ENCODE data around the gene ALOX5AP. TPM values are rescaled to one million over a fixed set of nuclear protein-coding genes. Genes with fewer than 3 reads are reported as not detected.

Gene ALOX5AP
- total RNA-seq, 1 donor from 2014 or later = not detected

DNA sequence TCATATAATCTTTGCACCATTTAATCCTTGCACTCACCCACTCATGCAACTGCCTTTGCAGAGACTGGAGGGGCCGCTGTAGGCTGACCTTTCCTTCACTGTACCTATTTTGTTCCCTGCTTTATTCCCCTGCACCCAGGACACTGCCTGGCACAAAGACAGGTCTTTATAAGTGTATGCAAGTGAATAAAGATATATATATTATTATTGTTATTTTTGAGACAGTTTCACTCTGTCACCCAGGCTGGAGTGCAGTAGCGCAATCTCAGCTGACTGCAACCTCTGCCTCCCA lies 3.8 kb downstream of the ALOX5AP start:
- DNase-seq (ENCODE audit: extremely low spot score, unreplicated experiment) = no peak
- H3K4me3 Mint-ChIP-seq = no peak overlapping the region
- peaks cover 42% of the 10 kb centered on the region for H3K4me1 Mint-ChIP-seq (ENCODE audit: unreplicated experiment)
- H3K27me3 Mint-ChIP-seq = peaks cover 55% of the 10 kb centered on the region
- no peak overlapping the region for H3K27ac Mint-ChIP-seq
- no peaks in the 10 kb centered on the region for H3K9me3 Mint-ChIP-seq
- TF ChIP-seq, protein P1, sequence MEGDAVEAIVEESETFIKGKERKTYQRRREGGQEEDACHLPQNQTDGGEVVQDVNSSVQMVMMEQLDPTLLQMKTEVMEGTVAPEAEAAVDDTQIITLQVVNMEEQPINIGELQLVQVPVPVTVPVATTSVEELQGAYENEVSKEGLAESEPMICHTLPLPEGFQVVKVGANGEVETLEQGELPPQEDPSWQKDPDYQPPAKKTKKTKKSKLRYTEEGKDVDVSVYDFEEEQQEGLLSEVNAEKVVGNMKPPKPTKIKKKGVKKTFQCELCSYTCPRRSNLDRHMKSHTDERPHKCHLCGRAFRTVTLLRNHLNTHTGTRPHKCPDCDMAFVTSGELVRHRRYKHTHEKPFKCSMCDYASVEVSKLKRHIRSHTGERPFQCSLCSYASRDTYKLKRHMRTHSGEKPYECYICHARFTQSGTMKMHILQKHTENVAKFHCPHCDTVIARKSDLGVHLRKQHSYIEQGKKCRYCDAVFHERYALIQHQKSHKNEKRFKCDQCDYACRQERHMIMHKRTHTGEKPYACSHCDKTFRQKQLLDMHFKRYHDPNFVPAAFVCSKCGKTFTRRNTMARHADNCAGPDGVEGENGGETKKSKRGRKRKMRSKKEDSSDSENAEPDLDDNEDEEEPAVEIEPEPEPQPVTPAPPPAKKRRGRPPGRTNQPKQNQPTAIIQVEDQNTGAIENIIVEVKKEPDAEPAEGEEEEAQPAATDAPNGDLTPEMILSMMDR (conservative IDR thresholded peaks at IDR 0.05) = no peak
- H3K36me3 Mint-ChIP-seq = no peaks in the 10 kb centered on the region

DNA sequence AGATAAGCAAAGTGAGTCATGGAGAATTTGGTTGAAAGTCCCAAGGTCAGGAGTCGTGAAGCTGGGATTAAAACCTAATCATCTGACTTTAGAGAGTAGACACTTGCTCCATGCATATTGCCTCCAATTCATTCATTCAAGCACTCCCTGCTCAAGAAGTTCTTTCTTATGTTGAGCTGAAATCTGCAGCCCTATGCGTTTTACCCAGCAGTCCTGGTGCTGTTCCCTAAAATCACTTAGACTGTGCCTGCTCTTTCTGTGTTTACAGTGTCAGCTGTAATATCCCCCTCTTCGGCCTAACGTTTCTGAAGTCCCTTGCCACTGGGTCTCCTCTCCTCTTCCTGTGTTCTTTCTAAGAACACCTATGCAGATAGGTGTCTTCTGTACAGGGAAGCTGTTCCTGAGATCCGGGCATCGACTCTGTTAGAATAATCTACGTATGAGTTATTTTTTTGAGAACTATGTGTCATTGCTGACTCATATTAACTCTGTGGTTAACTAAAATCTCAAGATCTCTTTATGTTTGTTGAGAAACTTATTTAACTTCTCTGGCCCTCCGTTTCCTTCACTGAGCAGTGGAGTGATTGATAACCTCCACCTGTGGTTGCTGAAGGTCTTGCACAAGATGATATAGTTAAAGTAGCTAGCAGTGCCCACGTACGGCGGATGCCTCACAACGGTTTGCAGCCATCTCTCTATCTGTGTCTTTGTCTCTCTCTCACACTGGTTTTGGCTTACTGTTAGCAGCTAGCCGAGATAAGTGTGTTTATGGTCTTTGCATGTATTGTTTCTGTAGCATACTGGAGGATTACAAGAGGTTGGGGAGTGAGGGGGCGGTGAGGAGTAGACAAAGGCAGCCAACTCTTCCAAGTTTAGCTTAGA lies 4.7 kb downstream of the ALOX5AP start:
- no peak for DNase-seq (ENCODE audit: extremely low spot score, unreplicated experiment)
- no peaks in the 10 kb centered on the region for H3K36me3 Mint-ChIP-seq
- TF ChIP-seq, protein P1 (conservative IDR thresholded peaks at IDR 0.05) = no peak
- H3K9me3 Mint-ChIP-seq = no peaks in the 10 kb centered on the region
- no peak overlapping the region for H3K4me3 Mint-ChIP-seq
- peaks cover 49% of the 10 kb centered on the region for H3K27me3 Mint-ChIP-seq
- H3K4me1 Mint-ChIP-seq (ENCODE audit: unreplicated experiment) = peaks cover 36% of the 10 kb centered on the region
- H3K27ac Mint-ChIP-seq = no peak overlapping the region

DNA sequence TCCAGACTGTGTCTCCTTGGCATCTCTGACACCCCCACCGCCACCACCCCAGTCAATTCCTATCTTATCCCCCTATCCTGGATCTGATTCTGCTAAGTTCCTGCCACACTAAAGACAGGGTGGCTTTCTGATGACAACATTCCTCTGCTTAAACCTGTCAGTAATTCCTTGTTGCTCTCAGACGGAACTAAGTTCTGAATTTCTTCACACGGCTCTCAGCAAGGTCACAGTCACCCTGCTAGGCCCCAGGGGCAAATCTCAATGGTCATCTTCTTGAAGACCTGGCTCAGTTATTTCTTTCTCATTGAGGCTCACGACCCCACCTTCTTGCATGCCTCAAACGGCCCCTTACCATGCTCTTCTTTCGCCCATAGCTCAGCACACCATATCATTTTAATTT lies 7.6 kb downstream of the ALOX5AP start:
- H3K4me1 Mint-ChIP-seq (ENCODE audit: unreplicated experiment) = peaks cover 42% of the 10 kb centered on the region
- H3K9me3 Mint-ChIP-seq = no peaks in the 10 kb centered on the region
- H3K27me3 Mint-ChIP-seq = peaks cover 41% of the 10 kb centered on the region
- no peak for DNase-seq (ENCODE audit: extremely low spot score, unreplicated experiment)
- TF ChIP-seq, protein P1 (conservative IDR thresholded peaks at IDR 0.05) = no peak
- H3K4me3 Mint-ChIP-seq = no peak overlapping the region
- peak overlapping the region; percentile 40 for H3K27ac Mint-ChIP-seq
- no peaks in the 10 kb centered on the region for H3K36me3 Mint-ChIP-seq

DNA sequence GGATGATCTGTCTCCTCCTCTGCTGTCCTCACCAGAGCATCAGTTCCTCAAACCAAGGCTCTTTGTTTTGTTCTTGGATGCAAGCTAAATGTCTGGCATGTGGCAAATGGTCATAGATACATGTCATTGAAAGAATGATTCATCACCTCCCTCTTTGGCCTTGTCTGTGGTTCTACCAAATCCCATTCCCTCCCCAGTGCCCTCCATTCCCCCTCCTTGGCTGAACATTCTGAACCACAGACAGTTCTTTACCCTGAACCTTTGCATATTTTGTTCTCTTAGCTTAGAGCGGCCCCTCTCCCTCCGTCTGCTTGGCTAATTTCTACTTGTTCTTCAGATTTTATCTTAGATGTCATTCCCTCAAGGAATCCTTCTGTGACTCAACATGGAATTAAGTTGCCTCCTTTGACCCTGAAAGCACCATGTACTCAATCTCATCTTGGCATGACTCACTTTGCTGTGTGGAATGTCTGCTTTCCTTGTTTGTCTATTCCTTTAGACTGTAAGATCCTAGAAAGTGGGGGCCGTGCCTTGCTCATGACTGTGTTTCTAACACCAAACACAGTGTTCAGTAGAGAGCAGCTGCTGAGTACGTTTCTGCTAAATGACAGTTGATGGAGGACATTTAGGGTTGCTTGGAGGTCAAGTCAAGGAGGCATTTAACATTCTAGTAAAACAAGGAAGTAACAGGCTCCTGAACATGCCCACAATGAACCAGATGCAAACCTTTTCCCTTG lies 8.1 kb downstream of the ALOX5AP start:
- Mint-ChIP-seq H3K27ac (peak overlapping the region; percentile 40), H3K27me3 (peaks cover 35% of the 10 kb centered on the region), H3K4me3 (no peak overlapping the region), H3K9me3 (no peaks in the 10 kb centered on the region), H3K4me1 (ENCODE audit: unreplicated experiment) (peaks cover 40% of the 10 kb centered on the region), H3K36me3 (no peaks in the 10 kb centered on the region)
- TF ChIP-seq, protein P1 (conservative IDR thresholded peaks at IDR 0.05) = no peak
- no peak for DNase-seq (ENCODE audit: extremely low spot score, unreplicated experiment)

DNA sequence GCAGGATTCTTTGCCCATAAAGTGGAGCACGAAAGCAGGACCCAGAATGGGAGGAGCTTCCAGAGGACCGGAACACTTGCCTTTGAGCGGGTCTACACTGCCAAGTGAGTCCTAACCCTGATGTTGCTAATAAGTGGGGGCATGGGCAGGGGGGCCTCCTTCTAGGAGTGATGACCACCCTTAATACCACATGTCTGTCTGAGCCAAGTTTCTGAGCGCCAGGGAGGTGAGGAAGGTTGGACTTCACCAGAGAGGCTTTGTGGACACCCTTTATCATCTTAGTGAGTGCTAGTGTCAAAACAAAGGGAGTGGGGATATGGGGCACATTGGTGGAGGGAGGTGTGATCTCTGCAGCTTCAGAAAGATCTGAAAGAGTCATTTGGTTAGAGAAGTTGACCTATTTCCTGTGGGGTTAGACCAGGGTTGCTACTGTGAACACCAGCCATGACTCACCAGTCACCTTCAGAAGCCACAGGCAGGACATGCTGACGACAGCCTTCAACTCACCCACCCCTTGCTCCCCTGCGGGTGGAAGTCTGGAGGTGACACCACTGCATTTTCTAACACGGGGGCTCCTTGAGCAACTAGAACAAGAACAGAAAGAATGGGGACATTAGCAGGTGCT lies 8.8 kb downstream of the ALOX5AP start:
- Mint-ChIP-seq H3K27ac (no peak overlapping the region), H3K27me3 (peaks cover 32% of the 10 kb centered on the region), H3K4me1 (ENCODE audit: unreplicated experiment) (peaks cover 34% of the 10 kb centered on the region), H3K36me3 (no peaks in the 10 kb centered on the region), H3K4me3 (no peak overlapping the region), H3K9me3 (no peaks in the 10 kb centered on the region)
- DNase-seq (ENCODE audit: extremely low spot score, unreplicated experiment) = no peak
- TF ChIP-seq, protein P1 (conservative IDR thresholded peaks at IDR 0.05) = no peak
